Right cardiac atrium (tissue), 5 donors: ENCODE data around the gene RPSA. TPM values are rescaled to one million over a fixed set of nuclear protein-coding genes. Genes with fewer than 3 reads are reported as not detected.

Experiments used
- ATAC-seq, 2 donors: fragments of 200-7000 bp; cut with Tn5 transposase; one replicate each; pipeline versions ENCODE4 v1.8.0 to v1.9.1; 2020; ENCODE audit warnings: moderate library complexity in 2 of 2, mild to moderate bottlenecking in 1 of 2
- DNase-seq, 3 donors: peaks; one replicate each; pipeline ENCODE4 v3.0.0-alpha.2; 2020
- H3K27ac ChIP-seq: one replicate; pipeline ENCODE4 v1.5.1; 2013; ENCODE audit warnings: mild to moderate bottlenecking, low read length, control low read depth, moderate library complexity
- H3K27me3 ChIP-seq: one replicate; pipeline ENCODE4 v1.6.1; 2013; ENCODE audit not compliant: control insufficient read depth, insufficient read depth
- H3K4me1 ChIP-seq: one replicate; pipeline ENCODE4 v1.6.1; 2013; ENCODE audit warnings: low read length; ENCODE audit not compliant: control insufficient read depth, insufficient read depth
- H3K4me3 ChIP-seq: one replicate; pipeline ENCODE4 v1.5.1; 2013; ENCODE audit warnings: low read length, control low read depth
- H3K9me3 ChIP-seq: one replicate; pipeline ENCODE4 v1.6.1; 2013; ENCODE audit warnings: low read length; ENCODE audit not compliant: control insufficient read depth
- WGBS: extraction: QIAGEN DNeasy Blood & Tissue Kit; methylation state at CpG from one replicate; pipeline ENCODE4 v1.1.7; 2013; 5-methylcytosine and 5-hydroxymethylcytosine counted together
- intact Hi-C, 4 donors: fragments of 100-400 bp; cut with DNase I; formaldehyde crosslinking; loops; one replicate each; pipeline versions ENCODE4 v1.11.0 to v1.14.0; 2022 to 2023
- polyA plus RNA-seq: library from polyadenylated mRNA; stranded (reverse); fragments of 200-250 nt; gene quantifications from one replicate; pipeline ENCODE4 v1.2.3, GENCODE V29; 2013
- total RNA-seq, 4 donors: library from RNA; stranded (reverse); fragmentation: NEBNext Ultra II Directional; extraction: Animal tissue kit (Norgen Biotek cat#: 25700); gene quantifications; one replicate each; pipeline ENCODE4 v1.2.1, GENCODE V29; 2021
- donor health status: healthy with polysubstance abuse.
- donor health status: DM: no; HTN: yes; CAD: no.
- donor health status: DM: no; HTN: no; CAD: no.
- donor health status: DM: no; HTN: yes; CAD: no; lungs with severe emphysema.
- donor health status: DM: yes; HTN: yes; CAD: no.

RPSA gene
- total and polyA plus RNA-seq, 5 donors = 446 to 642 (median 557) TPM

DNA sequence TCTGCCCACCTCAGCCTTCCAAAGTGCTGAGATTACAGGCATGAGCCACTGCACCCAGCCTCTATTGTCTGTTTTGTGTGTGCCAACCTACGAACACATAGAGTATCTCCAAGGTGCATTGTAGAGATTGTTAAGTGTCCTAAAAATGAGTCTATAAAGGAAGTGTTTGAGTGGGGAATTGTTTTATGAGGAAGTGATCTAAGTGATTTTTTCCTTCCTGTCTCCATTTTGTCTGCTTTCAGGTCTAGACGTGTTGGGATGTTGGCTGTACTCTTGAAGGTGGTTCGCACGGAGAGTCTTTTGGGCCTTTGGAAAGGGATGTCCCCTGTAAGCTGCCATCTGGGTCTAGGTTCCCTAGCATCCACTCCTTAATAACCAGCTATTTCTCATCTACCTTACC is 16.3 kb upstream of the RPSA start:
- intact Hi-C loops = no loop called here
- H3K27me3 ChIP-seq = no peaks in the 10 kb centered on the region
- DNase-seq (no peak), ATAC-seq (no peak)
- H3K27ac ChIP-seq = no peak overlapping the region
- no peak overlapping the region for H3K4me3 ChIP-seq
- 74% methylated on average over 4 of the region's 4 CpGs for WGBS
- H3K9me3 ChIP-seq = no peaks in the 10 kb centered on the region
- H3K4me1 ChIP-seq = peaks cover 11% of the 10 kb centered on the region

- Histone ChIP-seq H3K4me1 (peaks cover 2% of the 10 kb centered on the region), H3K4me3 (no peak overlapping the region), H3K27me3 (no peaks in the 10 kb centered on the region), H3K27ac (no peak overlapping the region), H3K9me3 (no peaks in the 10 kb centered on the region)
- no peak for DNase-seq
- 87% methylated on average over 3 of the region's 3 CpGs for WGBS
- ATAC-seq = no peak
- intact Hi-C loops = no loop called here
These were observed 9.8 kb upstream of the RPSA start for GRCh38 chr3:39396690-39397089.

DNA sequence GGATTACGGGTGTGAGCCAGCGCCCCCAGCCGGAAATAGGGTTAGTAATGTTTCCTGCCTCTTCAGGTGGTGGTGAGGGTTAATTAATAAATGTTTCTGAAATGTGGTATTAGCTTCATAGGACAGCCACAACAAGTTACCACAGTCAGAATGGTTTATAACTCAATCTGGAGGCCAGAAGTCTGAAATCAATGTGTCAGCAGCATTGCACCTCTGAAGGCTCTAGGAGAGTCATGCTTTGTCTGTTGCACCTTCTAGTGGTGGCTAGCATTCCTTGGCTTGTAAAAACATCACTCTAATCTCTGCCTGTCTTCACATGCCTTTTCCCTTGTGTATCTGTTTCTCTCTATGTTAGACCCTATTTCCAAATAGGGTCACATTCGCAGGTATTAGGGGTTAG is 7.8 kb upstream of the RPSA start:
- 89% methylated on average over 4 of the region's 4 CpGs for WGBS
- H3K9me3 ChIP-seq = no peaks in the 10 kb centered on the region
- no peak for ATAC-seq
- no peak overlapping the region for H3K27ac ChIP-seq
- DNase-seq = no peak
- intact Hi-C loops = no loop called here
- H3K4me1 ChIP-seq = peaks cover 2% of the 10 kb centered on the region
- H3K4me3 ChIP-seq = no peak overlapping the region
- H3K27me3 ChIP-seq = no peaks in the 10 kb centered on the region

DNA sequence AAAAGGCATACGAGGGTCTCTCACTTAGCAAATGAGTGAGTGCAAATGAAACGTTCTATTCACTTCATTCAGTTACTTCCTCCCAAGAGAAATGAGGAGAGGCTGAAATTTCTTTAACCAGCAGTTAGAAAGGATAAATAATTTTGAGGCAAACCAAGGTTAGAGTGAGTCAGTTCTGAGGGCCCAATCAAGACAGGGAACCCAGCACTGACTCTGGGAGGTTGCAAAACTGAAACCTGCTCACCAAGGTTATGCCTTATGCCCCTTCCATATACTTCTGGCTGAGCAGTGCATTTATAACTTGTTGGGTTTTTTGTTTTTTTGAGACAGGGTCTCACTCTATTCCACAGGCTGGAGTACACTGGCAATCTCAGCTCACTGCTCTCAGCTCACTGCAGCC is 4.5 kb upstream of the RPSA start:
- WGBS = 36% methylated on average over 2 of the region's 2 CpGs
- intact Hi-C loops = no loop called here
- ATAC-seq (no peak), DNase-seq (no peak)
- Histone ChIP-seq H3K27me3 (no peaks in the 10 kb centered on the region), H3K4me3 (no peak overlapping the region), H3K4me1 (peaks cover 2% of the 10 kb centered on the region), H3K9me3 (no peaks in the 10 kb centered on the region), H3K27ac (no peak overlapping the region)

- WGBS = 78% methylated on average over 15 of the region's 15 CpGs
These were observed 1.4 kb upstream of the RPSA start for GRCh38 chr3:39404943-39405686.

GRCh38 chr3:39405687-39406367 is 693 bp upstream of the RPSA start:
- WGBS = 74% methylated on average over 13 of the region's 13 CpGs
- no peak for ATAC-seq

More at GRCh38 chr3:39404943-39405686, 1.4 kb upstream of the RPSA start:
- Histone ChIP-seq H3K9me3 (no peaks in the 10 kb centered on the region), H3K27me3 (no peaks in the 10 kb centered on the region), H3K4me1 (peaks cover 3% of the 10 kb centered on the region), H3K27ac (no peak overlapping the region), H3K4me3 (no peak overlapping the region)
- ATAC-seq (no peak), DNase-seq (peak in 1 of 3 donors; percentile 32)
- intact Hi-C loops = no loop called here

GRCh38 chr3:39407259-39407629 is 724 bp downstream of the RPSA start:
- H3K4me1 ChIP-seq = peaks cover 3% of the 10 kb centered on the region
- no peaks in the 10 kb centered on the region for H3K9me3 ChIP-seq
- ATAC-seq (no peak), DNase-seq (no peak)
- intact Hi-C loops = no loop called here
- H3K4me3 ChIP-seq = peak overlapping the region; percentile 62
- H3K27ac ChIP-seq = no peak overlapping the region
- no peaks in the 10 kb centered on the region for H3K27me3 ChIP-seq
- WGBS = 7% methylated on average over 9 of the region's 9 CpGs

More at GRCh38 chr3:39405687-39406367, 693 bp upstream of the RPSA start:
- intact Hi-C loops = no loop called here
- Histone ChIP-seq H3K4me3 (peak overlapping the region; percentile 62), H3K4me1 (peaks cover 3% of the 10 kb centered on the region), H3K9me3 (no peaks in the 10 kb centered on the region), H3K27ac (peak overlapping the region; percentile 94), H3K27me3 (no peaks in the 10 kb centered on the region)
- no peak for DNase-seq

DNA sequence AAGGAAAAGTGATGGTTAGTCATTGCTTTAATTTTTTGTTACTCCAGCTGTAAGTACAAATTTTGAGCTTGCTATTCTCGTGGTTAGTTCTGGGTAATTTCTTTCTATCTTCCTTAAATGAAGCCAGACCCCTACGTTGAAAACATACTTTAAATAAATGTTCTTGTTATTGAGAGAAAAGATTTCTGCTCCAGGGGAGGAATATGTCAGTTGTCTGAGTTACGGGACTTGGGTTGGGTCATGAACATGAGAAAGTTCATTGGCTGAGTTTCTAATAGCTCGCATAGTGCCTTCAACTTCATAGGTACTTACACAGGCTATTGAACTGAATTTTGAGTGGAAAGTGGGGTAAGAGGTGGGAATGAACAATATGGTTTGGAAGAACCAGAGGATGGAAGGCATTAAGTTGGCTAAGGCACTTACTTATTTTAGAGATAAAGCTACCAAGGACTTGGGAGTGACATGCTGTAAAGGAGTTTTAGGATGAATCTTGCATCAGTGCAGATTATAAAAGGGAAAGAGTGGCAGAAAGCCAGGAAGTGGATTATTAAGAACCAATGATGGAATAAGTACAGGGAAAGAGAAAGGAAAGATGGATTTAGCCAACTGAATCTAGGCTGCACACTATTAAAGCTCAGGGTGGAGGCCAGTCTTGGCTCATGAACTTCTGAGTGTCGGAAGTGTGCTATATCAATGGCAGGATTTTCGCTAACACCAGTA is 1.4 kb downstream of the RPSA start:
- no peak for ATAC-seq
- H3K4me3 ChIP-seq = peak overlapping the region; percentile 62
- 76% methylated on average over 6 of the region's 6 CpGs for WGBS

GRCh38 chr3:39408493-39409372 is 2.2 kb downstream of the RPSA start:
- Histone ChIP-seq H3K27me3 (no peaks in the 10 kb centered on the region), H3K9me3 (no peaks in the 10 kb centered on the region), H3K4me3 (no peak overlapping the region), H3K27ac (no peak overlapping the region), H3K4me1 (peaks cover 3% of the 10 kb centered on the region)
- 90% methylated on average over 21 of the region's 21 CpGs for WGBS
- peak in 1 of 3 donors; percentile 32 for DNase-seq
- intact Hi-C loops = no loop called here
- ATAC-seq = no peak

More for the DNA sequence above, 1.4 kb downstream of the RPSA start:
- intact Hi-C loops = no loop called here
- H3K9me3 ChIP-seq = no peaks in the 10 kb centered on the region
- no peak for DNase-seq
- no peak overlapping the region for H3K27ac ChIP-seq
- H3K27me3 ChIP-seq = no peaks in the 10 kb centered on the region
- peaks cover 3% of the 10 kb centered on the region for H3K4me1 ChIP-seq

GRCh38 chr3:39409514-39410136 is 3.1 kb downstream of the RPSA start:
- Histone ChIP-seq H3K4me1 (peaks cover 5% of the 10 kb centered on the region), H3K27me3 (no peaks in the 10 kb centered on the region), H3K27ac (no peak overlapping the region), H3K4me3 (no peak overlapping the region), H3K9me3 (no peaks in the 10 kb centered on the region)
- intact Hi-C loops = no loop called here
- ATAC-seq (no peak), DNase-seq (no peak)
- 80% methylated on average over 7 of the region's 7 CpGs for WGBS
